ENCODE data around the gene HOXC6. TPM values are rescaled to one million over a fixed set of nuclear protein-coding genes. Genes with fewer than 3 reads are reported as not detected.

HOXC6 gene
- total and polyA plus RNA-seq, 2 of the 13 experiments (the other 11 are each of a cell fraction or from before 2014, with no cell fraction given), result not detected

GRCh38 chr12:54032627-54033100 lies 4.4 kb downstream of the HOXC6 start, which contains the start of gene HOXC5 (continued):
- TF ChIP-seq, protein P1, sequence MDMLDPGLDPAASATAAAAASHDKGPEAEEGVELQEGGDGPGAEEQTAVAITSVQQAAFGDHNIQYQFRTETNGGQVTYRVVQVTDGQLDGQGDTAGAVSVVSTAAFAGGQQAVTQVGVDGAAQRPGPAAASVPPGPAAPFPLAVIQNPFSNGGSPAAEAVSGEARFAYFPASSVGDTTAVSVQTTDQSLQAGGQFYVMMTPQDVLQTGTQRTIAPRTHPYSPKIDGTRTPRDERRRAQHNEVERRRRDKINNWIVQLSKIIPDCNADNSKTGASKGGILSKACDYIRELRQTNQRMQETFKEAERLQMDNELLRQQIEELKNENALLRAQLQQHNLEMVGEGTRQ (IDR thresholded peaks at IDR 0.05; ENCODE audit: low read depth, low read length), result peak; percentile 42; the same call in 1 of the 2 replicates
- TF ChIP-seq, protein P1 (CRISPR knock-in tag; IDR thresholded peaks at IDR 0.05; ENCODE audit: borderline replicate concordance), result peak; percentile 52; the same call in 1 of the 2 replicates
- TF ChIP-seq RAD51 (IDR thresholded peaks at IDR 0.05; ENCODE audit: borderline replicate concordance) (peak; percentile 88), ZNF652 (CRISPR knock-in tag; IDR thresholded peaks at IDR 0.05; ENCODE audit: borderline replicate concordance, low read depth) (peak; percentile 78; the same call in 1 of the 2 replicates), SATB2 (CRISPR knock-in tag; IDR thresholded peaks at IDR 0.05) (no peak), CTCF (CRISPR knock-in tag; IDR thresholded peaks at IDR 0.05) (peak; percentile 81), HNRNPK (IDR thresholded peaks at IDR 0.05; ENCODE audit: low read depth, low read length, poor library complexity, severe bottlenecking) (peak; percentile 83)

Data from HepG2 (cell line).